ENCODE measurements around the gene AGPAT4. TPM values are rescaled to one million over a fixed set of nuclear protein-coding genes. Genes with fewer than 3 reads are reported as not detected.

AGPAT4 gene
- total and polyA plus RNA-seq, 2 of the 4 experiments (the other 2 are of a cell fraction), result 3.6 to 3.8 TPM

GRCh38 chr6:161261325-161261724 is 12.5 kb downstream of the AGPAT4 start:
- dilution Hi-C loops (cut with HindIII; ENCODE audit: low sequenced_read_pairs, unreplicated experiment), result no loop called here
- H4K91ac ChIP-seq (ENCODE audit: insufficient read depth, low read depth, low read length), result no peak overlapping the region
- POLR2A ChIA-PET (ENCODE audit: unreplicated experiment), result no interaction called here

More at GRCh38 chr6:161261325-161261724, 12.5 kb downstream of the AGPAT4 start:
- H4K20me1 ChIP-seq (ENCODE audit: insufficient read depth, low read length), result no peaks in the 10 kb centered on the region
- H2BK120ac ChIP-seq (ENCODE audit: low read depth, low read length), result no peak overlapping the region
- no peak overlapping the region for H2AK9ac ChIP-seq (replicated peaks; ENCODE audit: low read depth, low read length, poor library complexity)
- intact Hi-C loops (cut with micrococcal nuclease) (no loop called here), in situ Hi-C loops (cut with MboI; ENCODE audit: low sequenced_read_pairs) (loop anchor here (25.0 kb wide), 1 partner anchor 274 kb away; the partner anchor contains the start of gene MAP3K4)
- no peak overlapping the region for H3K4me3 ChIP-seq (ENCODE audit: insufficient read depth, low read depth, low read length)
- no peak for ATAC-seq (ENCODE audit: low read depth)
- peaks cover 7% of the 10 kb centered on the region; the same call in 1 of the 2 replicates for H3K36me3 ChIP-seq (ENCODE audit: control insufficient read depth, insufficient read depth, low read length)
- H2BK15ac ChIP-seq (ENCODE audit: low read depth, low read length), result no peak overlapping the region
- no peak overlapping the region for H4K8ac ChIP-seq (ENCODE audit: low read depth in 2 of 2, low read length in 2 of 2)
- no peak overlapping the region for H3K9ac ChIP-seq (ENCODE audit: low read depth, low read length)
- BruUV-seq (replicated peaks), result no TSS peak
- no peak overlapping the region for H2BK5ac ChIP-seq (ENCODE audit: low read depth, low read length, poor library complexity, severe bottlenecking)
- H3K27ac ChIP-seq (ENCODE audit: insufficient read depth, low read length), result no peak overlapping the region
- H4K5ac ChIP-seq (ENCODE audit: low read depth, low read length), result no peak overlapping the region
- no CpG with 5 or more reads among the region's 8 CpGs for WGBS, 2 experiments (ENCODE audit: extremely low coverage in 2 of 2, insufficient read length in 1 of 2)
- H2AK5ac ChIP-seq (ENCODE audit: low read depth, low read length), result no peak overlapping the region
- no peak overlapping the region for H3K18ac ChIP-seq (ENCODE audit: low read depth, low read length)
- H3K4me2 ChIP-seq (ENCODE audit: low read depth, low read length), result no peak overlapping the region
- TF ChIP-seq POLR2A (IDR thresholded peaks at IDR 0.05; ENCODE audit: low read depth, low read length) (no peak), MAFK (IDR thresholded peaks at IDR 0.05; ENCODE audit: low read depth, low read length) (no peak), RCOR1 (IDR thresholded peaks at IDR 0.05; ENCODE audit: insufficient replicate concordance, low read length) (no peak), BHLHE40 (IDR thresholded peaks at IDR 0.05; ENCODE audit: low read depth, low read length) (no peak), CEBPB (IDR thresholded peaks at IDR 0.05; ENCODE audit: low read depth, low read length) (no peak), CHD1 (IDR thresholded peaks at IDR 0.05; ENCODE audit: low read depth, low read length) (no peak), MXI1 (IDR thresholded peaks at IDR 0.05; ENCODE audit: borderline replicate concordance, low read depth, low read length) (no peak), ELK1 (IDR thresholded peaks at IDR 0.05; ENCODE audit: borderline replicate concordance, low read depth, low read length) (no peak), SMC3 (IDR thresholded peaks at IDR 0.05; ENCODE audit: low read depth, low read length) (no peak)
- H3K4me1 ChIP-seq (ENCODE audit: control insufficient read depth, insufficient read depth, low read length), result peaks cover 10% of the 10 kb centered on the region
- no peak overlapping the region for H2AFZ ChIP-seq (replicated peaks; ENCODE audit: low read length, poor library complexity)
- no peak overlapping the region for H3K4ac ChIP-seq (ENCODE audit: low read depth, low read length)
- no peaks in the 10 kb centered on the region for H3K27me3 ChIP-seq (ENCODE audit: control insufficient read depth, insufficient read depth, low read length)
- H3K9me3 ChIP-seq (ENCODE audit: control insufficient read depth, insufficient read depth, low read length), result no peaks in the 10 kb centered on the region
- peaks cover 10 to 32% of the 10 kb centered on the region in 2 experiments; a peak in 3 of 4 replicates for H3K79me1 ChIP-seq (ENCODE audit: low read depth in 1 of 2, low read length in 2 of 2)
- H3K56ac ChIP-seq (ENCODE audit: extremely low read depth, insufficient read depth, low read length), result no peak overlapping the region
- H2BK20ac ChIP-seq (ENCODE audit: low read depth, low read length), result 0 out of 2 replicates have a peak overlapping the region, but pooled peaks have one; percentile 37
- no peak overlapping the region for H3K14ac ChIP-seq (replicated peaks; ENCODE audit: low read depth, low read length)
- CTCF ChIA-PET, result interaction anchor here (1.1 kb wide), 1 partner anchor 10 kb away, joined by 5 read pairs; no protein-coding TSS in a partner anchor
- peaks cover 19% of the 10 kb centered on the region for H3K9me1 ChIP-seq (ENCODE audit: insufficient read depth, low read length)
- DNase-seq, result peak; percentile 61
- no peak overlapping the region for H3K23ac ChIP-seq (ENCODE audit: low read depth, low read length)
